ENCODE measurements around the gene UBE3C. TPM values are rescaled to one million over a fixed set of nuclear protein-coding genes. Genes with fewer than 3 reads are reported as not detected.
A peak's percentile ranks its signal among the peaks of the same experiment; 100 is the strongest.

UBE3C gene
- total RNA-seq, 1 experiment from 2014 or later, result 81.1 TPM

- CTCF ChIA-PET, result no interaction called here
- peaks cover 21% of the 10 kb centered on the region for H3K27me3 Mint-ChIP-seq (ENCODE audit: unreplicated experiment)
- no TSS peak for BruUV-seq (replicated peaks)
- no peaks in the 10 kb centered on the region for H3K36me3 Mint-ChIP-seq (ENCODE audit: insufficient read depth, unreplicated experiment)
- TF ChIP-seq CTCF (IDR thresholded peaks at IDR 0.05; ENCODE audit: unreplicated experiment), result no peak
- intact Hi-C loops (cut with micrococcal nuclease; ENCODE audit: unreplicated experiment), result no loop called here
- H3K9me3 Mint-ChIP-seq (ENCODE audit: low read depth, unreplicated experiment), result no peaks in the 10 kb centered on the region
- H3K27ac Mint-ChIP-seq (ENCODE audit: unreplicated experiment), result no peak overlapping the region
- no peak for DNase-seq
- H3K4me1 Mint-ChIP-seq (ENCODE audit: low read depth, unreplicated experiment), result peaks cover 8% of the 10 kb centered on the region
- no peak overlapping the region for H3K4me3 Mint-ChIP-seq (ENCODE audit: low read depth, unreplicated experiment)
These were observed 5.9 kb upstream of the UBE3C start for GRCh38 chr7:157132796-157133195.

GRCh38 chr7:157133304-157133703 is 5.4 kb upstream of the UBE3C start:
- intact Hi-C loops (cut with micrococcal nuclease; ENCODE audit: unreplicated experiment), result no loop called here
- Mint-ChIP-seq H3K27me3 (ENCODE audit: unreplicated experiment) (peaks cover 21% of the 10 kb centered on the region), H3K4me1 (ENCODE audit: low read depth, unreplicated experiment) (peaks cover 8% of the 10 kb centered on the region), H3K9me3 (ENCODE audit: low read depth, unreplicated experiment) (no peaks in the 10 kb centered on the region), H3K27ac (ENCODE audit: unreplicated experiment) (no peak overlapping the region), H3K4me3 (ENCODE audit: low read depth, unreplicated experiment) (no peak overlapping the region), H3K36me3 (ENCODE audit: insufficient read depth, unreplicated experiment) (peaks cover 2% of the 10 kb centered on the region)
- no peak for TF ChIP-seq CTCF (IDR thresholded peaks at IDR 0.05; ENCODE audit: unreplicated experiment)
- CTCF ChIA-PET, result no interaction called here
- BruUV-seq (replicated peaks), result no TSS peak
- DNase-seq, result no peak

- Mint-ChIP-seq H3K4me1 (ENCODE audit: low read depth, unreplicated experiment) (peaks cover 23% of the 10 kb centered on the region), H3K27ac (ENCODE audit: unreplicated experiment) (peak overlapping the region; percentile 72), H3K4me3 (ENCODE audit: low read depth, unreplicated experiment) (peak overlapping the region; percentile 17), H3K36me3 (ENCODE audit: insufficient read depth, unreplicated experiment) (peaks cover 26% of the 10 kb centered on the region), H3K27me3 (ENCODE audit: unreplicated experiment) (no peaks in the 10 kb centered on the region), H3K9me3 (ENCODE audit: low read depth, unreplicated experiment) (no peaks in the 10 kb centered on the region)
- CTCF ChIA-PET, result interaction anchor here (0.7 to 1.3 kb wide), 4 partner anchors 117 to 166 kb away, joined by 3 to 6 read pairs (median 4); partner anchors contain the start of gene MNX1
- TF ChIP-seq CTCF (IDR thresholded peaks at IDR 0.05; ENCODE audit: unreplicated experiment), result no peak
- BruUV-seq (replicated peaks), result no TSS peak
- intact Hi-C loops (cut with micrococcal nuclease; ENCODE audit: unreplicated experiment), result loop anchor here (5.0 kb wide), 1 partner anchor 109 kb away; no protein-coding TSS in a partner anchor
- DNase-seq, result no peak
These were observed 2.4 kb upstream of the UBE3C start for GRCh38 chr7:157136372-157136771.

GRCh38 chr7:157138101-157138423 is 664 bp upstream of the UBE3C start:
- Mint-ChIP-seq H3K27me3 (ENCODE audit: unreplicated experiment) (no peaks in the 10 kb centered on the region), H3K27ac (ENCODE audit: unreplicated experiment) (no peak overlapping the region), H3K9me3 (ENCODE audit: low read depth, unreplicated experiment) (no peaks in the 10 kb centered on the region), H3K4me3 (ENCODE audit: low read depth, unreplicated experiment) (peak overlapping the region; percentile 84), H3K4me1 (ENCODE audit: low read depth, unreplicated experiment) (peaks cover 40% of the 10 kb centered on the region), H3K36me3 (ENCODE audit: insufficient read depth, unreplicated experiment) (peaks cover 37% of the 10 kb centered on the region)
- intact Hi-C loops (cut with micrococcal nuclease; ENCODE audit: unreplicated experiment), result loop anchor here (5.0 kb wide), 1 partner anchor 111 kb away; no protein-coding TSS in a partner anchor
- no TSS peak for BruUV-seq (replicated peaks)
- no peak for TF ChIP-seq CTCF (IDR thresholded peaks at IDR 0.05; ENCODE audit: unreplicated experiment)
- CTCF ChIA-PET, result no interaction called here
- DNase-seq, result no peak
